Measurements from ENCODE around the gene RNPS1. TPM values are rescaled to one million over a fixed set of nuclear protein-coding genes. Genes with fewer than 3 reads are reported as not detected.

Gene RNPS1
- total and polyA plus RNA-seq, 2 of the 4 experiments (the other 2 are of a cell fraction): 57.5 to 192 TPM

DNA sequence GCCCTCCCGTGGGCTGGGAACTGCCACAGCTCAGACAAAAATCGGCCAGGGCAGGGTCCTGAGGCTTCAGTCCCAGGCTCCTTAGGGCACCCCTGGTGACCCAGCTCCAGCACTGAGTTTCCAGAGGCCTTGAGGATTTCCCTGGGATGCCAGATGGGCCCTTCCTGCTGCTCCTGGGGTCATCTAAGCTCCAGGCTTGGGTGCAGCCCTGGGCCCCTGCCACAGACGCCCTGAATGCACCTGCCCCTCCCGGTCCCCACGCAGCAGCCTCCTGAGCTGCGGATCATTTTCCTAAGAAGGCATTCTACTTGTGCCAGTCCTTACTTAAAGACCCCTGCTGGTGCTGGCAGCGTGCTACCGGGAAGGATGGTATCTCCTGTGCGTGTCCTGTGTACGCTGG is 6.0 kb upstream of the RNPS1 start:
- Histone ChIP-seq H2AK9ac (replicated peaks; ENCODE audit: low read depth, low read length, poor library complexity) (no peak overlapping the region), H2BK120ac (ENCODE audit: low read depth, low read length) (no peak overlapping the region), H3K9ac (ENCODE audit: low read depth, low read length) (no peak overlapping the region), H3K9me3 (ENCODE audit: control insufficient read depth, insufficient read depth, low read length) (no peaks in the 10 kb centered on the region), H3K4me1 (ENCODE audit: control insufficient read depth, insufficient read depth, low read length) (peaks cover 6% of the 10 kb centered on the region), H2BK15ac (ENCODE audit: low read depth, low read length) (no peak overlapping the region), H4K91ac (ENCODE audit: insufficient read depth, low read depth, low read length) (no peak overlapping the region), H4K5ac (ENCODE audit: low read depth, low read length) (no peak overlapping the region), H2AK5ac (ENCODE audit: low read depth, low read length) (no peak overlapping the region), H2BK5ac (ENCODE audit: low read depth, low read length, poor library complexity, severe bottlenecking) (no peak overlapping the region), H3K4me2 (ENCODE audit: low read depth, low read length) (no peak overlapping the region), H3K4me3 (ENCODE audit: insufficient read depth, low read depth, low read length) (no peak overlapping the region), H3K27me3 (ENCODE audit: control insufficient read depth, insufficient read depth, low read length) (peaks cover 7% of the 10 kb centered on the region; the same call in 1 of the 2 replicates), H4K8ac (ENCODE audit: low read depth in 2 of 2, low read length in 2 of 2) (no peak overlapping the region), H3K9me1 (ENCODE audit: insufficient read depth, low read length) (peaks cover 7% of the 10 kb centered on the region), H2AFZ (replicated peaks; ENCODE audit: low read length, poor library complexity) (no peak overlapping the region), H3K23ac (ENCODE audit: low read depth, low read length) (no peak overlapping the region), H3K79me1 (ENCODE audit: low read depth in 1 of 2, low read length in 2 of 2) (peaks cover 6 to 26% of the 10 kb centered on the region in 2 experiments; a peak in 3 of 4 replicates), H2BK20ac (ENCODE audit: low read depth, low read length) (no peak overlapping the region), H3K14ac (replicated peaks; ENCODE audit: low read depth, low read length) (no peak overlapping the region), H4K20me1 (ENCODE audit: insufficient read depth, low read length) (peaks cover 12% of the 10 kb centered on the region), H3K18ac (ENCODE audit: low read depth, low read length) (no peak overlapping the region), H3K36me3 (ENCODE audit: control insufficient read depth, insufficient read depth, low read length) (peaks cover 3% of the 10 kb centered on the region; the same call in 1 of the 2 replicates), H3K4ac (ENCODE audit: low read depth, low read length) (no peak overlapping the region), H3K27ac (ENCODE audit: insufficient read depth, low read length) (no peak overlapping the region), H3K56ac (ENCODE audit: extremely low read depth, insufficient read depth, low read length) (no peak overlapping the region)
- dilution Hi-C loops (cut with HindIII; ENCODE audit: low sequenced_read_pairs, unreplicated experiment): no loop called here
- ChIA-PET CTCF (no interaction called here), POLR2A (ENCODE audit: unreplicated experiment) (no interaction called here)
- TF ChIP-seq BHLHE40 (IDR thresholded peaks at IDR 0.05; ENCODE audit: low read depth, low read length) (no peak), RAD21 (IDR thresholded peaks at IDR 0.05; ENCODE audit: low read length) (no peak), CHD1 (IDR thresholded peaks at IDR 0.05; ENCODE audit: low read depth, low read length) (no peak), RCOR1 (IDR thresholded peaks at IDR 0.05; ENCODE audit: insufficient replicate concordance, low read length) (no peak)
- in situ Hi-C loops (cut with MboI; ENCODE audit: low sequenced_read_pairs): loop anchor here (10.0 kb wide), 1 partner anchor 151 kb away; the partner anchor contains the start of gene CCNF
- WGBS, 2 experiments (ENCODE audit: extremely low coverage in 2 of 2, insufficient read length in 1 of 2): 93% methylated on average over 5 of the region's 10 CpGs; no CpG with 5 or more reads in 1 of the 2 experiments
- ATAC-seq (ENCODE audit: low read depth) (no peak), DNase-seq (no peak)
- intact Hi-C loops (cut with micrococcal nuclease): no loop called here
- no TSS peak for BruUV-seq (replicated peaks)

Measured in IMR-90 (cell line).